GM23338 (cell line): ENCODE measurements around the gene DVL1. TPM values are rescaled to one million over a fixed set of nuclear protein-coding genes. Genes with fewer than 3 reads are reported as not detected.

Experiments used
- ATAC-seq: fragments of 200-7000 bp; cut with Tn5 transposase; 3 replicates; pipeline ENCODE4 v1.9.1; 2020
- DNase-seq: peaks from one replicate; pipeline ENCODE4 v3.0.0-alpha.2; 2015; ENCODE audit warnings: low spot score
- H2AFZ ChIP-seq: fragments of 200-600 bp; sonication (generic); 2 replicates; pipeline ENCODE4 v1.8.0; 2016; ENCODE audit warnings: antibody characterized with exemption, mild to moderate bottlenecking, moderate library complexity
- H3F3A ChIP-seq: fragments of 200-600 bp; sonication (generic); replicated peaks from 2 replicates; pipeline ENCODE4 v1.8.0; 2017; ENCODE audit warnings: antibody characterized with exemption, mixed run types, low read depth
- H3K27ac ChIP-seq: fragments of 200-600 bp; sonication (generic); 2 replicates; pipeline ENCODE4 v1.6.1; 2016; ENCODE audit warnings: low read depth
- H3K27me3 ChIP-seq: fragments of 200-600 bp; sonication (generic); 2 replicates; pipeline ENCODE4 v1.8.0; 2016; ENCODE audit warnings: mild to moderate bottlenecking, mixed run types, moderate library complexity; ENCODE audit not compliant: insufficient read depth
- H3K36me3 ChIP-seq: fragments of 200-600 bp; sonication (generic); 2 replicates; pipeline ENCODE4 v1.8.0; 2016; ENCODE audit warnings: mild to moderate bottlenecking; ENCODE audit not compliant: insufficient read depth
- H3K4me1 ChIP-seq: fragments of 200-600 bp; sonication (generic); 2 replicates; pipeline ENCODE4 v1.8.0; 2016; ENCODE audit warnings: mild to moderate bottlenecking, moderate library complexity; ENCODE audit not compliant: insufficient read depth
- H3K4me2 ChIP-seq: fragments of 200-600 bp; sonication (generic); 2 replicates; pipeline ENCODE4 v1.7.1; 2017; ENCODE audit warnings: mixed run types
- H3K4me3 ChIP-seq: fragments of 200-600 bp; sonication (generic); 2 replicates; pipeline ENCODE4 v1.6.1; 2016; ENCODE audit warnings: mixed run types
- H3K79me2 ChIP-seq: fragments of 200-600 bp; sonication (generic); replicated peaks from 2 replicates; pipeline ENCODE4 v1.8.0; 2017; ENCODE audit warnings: mild to moderate bottlenecking; ENCODE audit not compliant: insufficient read depth
- H3K9me2 ChIP-seq: fragments of 200-600 bp; sonication (generic); 2 replicates; pipeline ENCODE4 v1.8.0; 2017; ENCODE audit not compliant: insufficient read depth
- H4K20me1 ChIP-seq: fragments of 200-600 bp; sonication (generic); replicated peaks from 2 replicates; pipeline ENCODE4 v1.8.0; 2017; ENCODE audit warnings: mild to moderate bottlenecking; ENCODE audit not compliant: insufficient read depth
- H3K27ac Mint-ChIP-seq: 2 replicates; pipeline ENCODE4 v1.8.0; 2020; ENCODE audit warnings: inconsistent platforms, mild to moderate bottlenecking, moderate library complexity, mixed read lengths
- H3K27me3 Mint-ChIP-seq: 3 replicates; pipeline ENCODE4 v1.8.0; 2022; ENCODE audit warnings: low read depth, mild to moderate bottlenecking, moderate library complexity, mixed read lengths, inconsistent platforms; ENCODE audit not compliant: insufficient read depth, poor library complexity
- H3K36me3 Mint-ChIP-seq: 3 replicates; pipeline ENCODE4 v1.8.0; 2021; ENCODE audit warnings: low read depth, mild to moderate bottlenecking, inconsistent platforms, moderate library complexity, mixed read lengths
- H3K4me1 Mint-ChIP-seq: 3 replicates; pipeline ENCODE4 v1.8.0; 2020; ENCODE audit warnings: mild to moderate bottlenecking, inconsistent platforms, mixed read lengths
- H3K4me3 Mint-ChIP-seq: 3 replicates; pipeline ENCODE4 v1.8.0; 2021; ENCODE audit warnings: moderate library complexity, mild to moderate bottlenecking, inconsistent platforms, mixed read lengths
- H3K9me3 Mint-ChIP-seq: 3 replicates; pipeline ENCODE4 v1.8.0; 2020; ENCODE audit warnings: moderate library complexity, mild to moderate bottlenecking, inconsistent platforms, mixed read lengths
- CTCF ChIP-seq, 2 experiments: fragments of 200-600 bp in 1 of 2; sonication (generic) in 1 of 2; conservative IDR thresholded peaks; 2 replicates each; pipeline versions ENCODE4 v1.5.1 to v1.6.1; 2016 to 2017; ENCODE audit warnings: antibody characterized with exemption in 2 of 2, low read depth in 2 of 2, mild to moderate bottlenecking in 2 of 2, moderate library complexity in 1 of 2
- EZH2 ChIP-seq: fragments of 200-600 bp; sonication (generic); IDR thresholded peaks from one replicate; pipeline ENCODE4 v1.8.0; 2017; ENCODE audit warnings: antibody characterized with exemption, mild to moderate bottlenecking, low read depth; ENCODE audit not compliant: unreplicated experiment
- STAT1 ChIP-seq: IDR thresholded peaks from one replicate; pipeline ENCODE4 v1.6.1; 2016; ENCODE audit warnings: antibody characterized with exemption; ENCODE audit not compliant: unreplicated experiment
- ZNF331 ChIP-seq: fragments of 250-450 bp; sonication (Bioruptor Pico); IDR thresholded peaks from 2 replicates; pipeline ENCODE4 v1.5.0; 2020; ENCODE audit warnings: low read depth, mild to moderate bottlenecking, moderate library complexity
- polyA plus RNA-seq: library from polyadenylated mRNA; unstranded; fragments of >200 nt; fragmentation: Nextera tagmentation; extraction: Ambion mirVana; gene quantifications from 2 replicates; pipeline ENCODE4 v1.2.1, GENCODE V29; 2016
- total RNA-seq: library from RNA; depleted of rRNA; stranded (reverse); fragments of >200 nt; shearing (Covaris generic); gene quantifications from 2 replicates; pipeline ENCODE4 v1.2.3, GENCODE V29; 2014

The DVL1 gene
- total and polyA plus RNA-seq, 2 experiments from 2014 or later: 13.5 to 69.7 TPM

GRCh38 chr1:1306070-1306660, 43.1 kb downstream of the DVL1 start:
- Histone ChIP-seq H3K4me3 (peak overlapping the region; percentile 90; the same call in 1 of the 2 replicates), H3K36me3 (no peaks in the 10 kb centered on the region), H3K79me2 (peaks cover 5% of the 10 kb centered on the region; the same call in 1 of the 2 replicates), H3K4me1 (peaks cover 7% of the 10 kb centered on the region; the same call in 1 of the 2 replicates), H3F3A (peaks cover 4% of the 10 kb centered on the region; the same call in 1 of the 2 replicates), H3K27me3 (no peaks in the 10 kb centered on the region), H2AFZ (no peak overlapping the region), H3K9me2 (no peaks in the 10 kb centered on the region), H4K20me1 (no peaks in the 10 kb centered on the region), H3K4me2 (peak overlapping the region; percentile 87; the same call in 1 of the 2 replicates), H3K27ac (no peak overlapping the region)
- Mint-ChIP-seq H3K36me3 (peaks cover 6% of the 10 kb centered on the region), H3K27me3 (peaks cover 20% of the 10 kb centered on the region), H3K4me3 (peak overlapping the region; percentile 80), H3K9me3 (no peaks in the 10 kb centered on the region), H3K4me1 (peaks cover 20% of the 10 kb centered on the region; the same call in 2 of the 3 replicates), H3K27ac (peak overlapping the region; percentile 80)
- ATAC-seq (peak; percentile 5), DNase-seq (peak; percentile 60)
- TF ChIP-seq CTCF (conservative IDR thresholded peaks at IDR 0.05; ENCODE audit: low read depth in 2 of 2) (peak; percentile 28 to 49), ZNF331 (no peak), EZH2 (no peak)

- Mint-ChIP-seq H3K36me3 (peaks cover 2% of the 10 kb centered on the region), H3K4me3 (peak overlapping the region; percentile 80), H3K27me3 (peaks cover 18% of the 10 kb centered on the region), H3K27ac (peak overlapping the region; percentile 80), H3K4me1 (peaks cover 20% of the 10 kb centered on the region; the same call in 2 of the 3 replicates), H3K9me3 (no peaks in the 10 kb centered on the region)
- no peak overlapping the region for H3K27ac ChIP-seq
- no peaks in the 10 kb centered on the region for H4K20me1 ChIP-seq
- DNase-seq: no peak
- H3K36me3 ChIP-seq: no peaks in the 10 kb centered on the region
- H3K4me2 ChIP-seq: peak overlapping the region; percentile 87; the same call in 1 of the 2 replicates
- H3K79me2 ChIP-seq: peaks cover 5% of the 10 kb centered on the region; the same call in 1 of the 2 replicates
- H3F3A ChIP-seq: peaks cover 4% of the 10 kb centered on the region; the same call in 1 of the 2 replicates
- peak overlapping the region; percentile 28; the same call in 1 of the 2 replicates for H3K4me3 ChIP-seq
- no peaks in the 10 kb centered on the region for H3K27me3 ChIP-seq
- H2AFZ ChIP-seq: no peak overlapping the region
- peaks cover 7% of the 10 kb centered on the region; the same call in 1 of the 2 replicates for H3K4me1 ChIP-seq
- peak; percentile 2 for ATAC-seq
- TF ChIP-seq CTCF (conservative IDR thresholded peaks at IDR 0.05; ENCODE audit: low read depth in 2 of 2): peak in 1 of 2 experiments; percentile 36; a peak in 2 of 4 replicates
- no peak for TF ChIP-seq STAT1
- H3K9me2 ChIP-seq: no peaks in the 10 kb centered on the region
These were observed 43.7 kb downstream of the DVL1 start for GRCh38 chr1:1305300-1306069.
